HEK293T (cell line): ENCODE results near the gene PLXNA3.

Experiments used
- ELF4 ChIP-seq: fragments of 450-650 bp; IDR thresholded peaks from 2 replicates; pipeline ENCODE4 v1.6.1; 2017; ENCODE audit warnings: antibody characterized with exemption
- TARDBP ChIP-seq: fragments of 450-650 bp; IDR thresholded peaks from 2 replicates; pipeline ENCODE4 v1.6.1; 2016

GRCh38 chrX:154435171-154435733 lies 22.8 kb upstream of the PLXNA3 start:
- no peak for TF ChIP-seq ELF4
- TF ChIP-seq TARDBP, result no peak
